DOHH2 (cell line): Measurements from ENCODE around the gene ZNF773.

Experiments used
- EZH2phosphoT487 ChIP-seq: fragments of 200-600 bp; sonication (generic); IDR thresholded peaks from 2 replicates; pipeline ENCODE4 v1.6.1; 2017; ENCODE audit warnings: borderline replicate concordance, mild to moderate bottlenecking, antibody characterized with exemption, low read length, moderate library complexity, mixed read lengths
- TF ChIP-seq, protein P1 (sequence below): fragments of 200-600 bp; sonication (generic); IDR thresholded peaks from one replicate; pipeline ENCODE4 v1.5.1; 2014; ENCODE audit warnings: antibody characterized with exemption, mild to moderate bottlenecking, low read depth, low read length; ENCODE audit not compliant: poor library complexity, severe bottlenecking

DNA sequence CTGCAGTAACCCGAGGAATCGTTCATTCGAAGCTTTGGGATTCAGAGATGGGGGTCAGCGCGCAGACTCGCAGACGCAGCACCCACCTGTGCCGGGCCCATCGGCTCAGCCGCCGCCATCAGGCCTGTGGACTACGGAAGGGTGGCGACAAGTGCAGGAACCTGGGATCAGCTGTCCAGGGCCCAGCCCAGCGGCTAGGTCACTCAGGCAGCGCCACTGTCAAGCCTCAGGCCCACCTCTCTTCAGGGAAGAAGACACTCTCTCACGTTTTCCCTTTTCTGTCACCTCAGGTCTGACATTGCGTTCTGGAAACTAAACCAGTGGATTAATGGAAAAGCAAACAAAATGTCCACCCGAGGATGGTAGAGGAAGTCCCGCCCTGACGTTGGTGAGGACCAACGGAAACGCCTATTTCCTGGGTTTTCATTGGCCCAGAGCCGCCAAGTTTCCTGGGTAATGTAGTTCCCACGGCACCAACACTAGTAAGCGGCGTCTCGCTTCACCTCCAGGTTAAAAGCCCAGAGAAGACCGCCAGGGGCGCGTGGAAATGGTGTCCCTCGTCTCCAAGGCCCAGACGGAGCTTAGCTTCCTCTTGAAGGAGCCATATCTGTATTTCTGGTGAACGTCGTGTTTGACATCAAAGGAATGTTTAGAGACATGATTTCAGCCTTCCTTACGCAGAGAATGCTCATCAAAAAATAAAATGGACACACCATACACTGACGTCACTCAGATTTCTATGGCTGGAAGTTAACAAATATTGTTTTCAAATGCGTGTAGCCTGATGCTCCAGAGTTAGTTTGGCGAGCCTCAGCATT lies 22.3 kb upstream of the ZNF773 start, which contains the start of gene ZNF772:
- TF ChIP-seq, protein P1, sequence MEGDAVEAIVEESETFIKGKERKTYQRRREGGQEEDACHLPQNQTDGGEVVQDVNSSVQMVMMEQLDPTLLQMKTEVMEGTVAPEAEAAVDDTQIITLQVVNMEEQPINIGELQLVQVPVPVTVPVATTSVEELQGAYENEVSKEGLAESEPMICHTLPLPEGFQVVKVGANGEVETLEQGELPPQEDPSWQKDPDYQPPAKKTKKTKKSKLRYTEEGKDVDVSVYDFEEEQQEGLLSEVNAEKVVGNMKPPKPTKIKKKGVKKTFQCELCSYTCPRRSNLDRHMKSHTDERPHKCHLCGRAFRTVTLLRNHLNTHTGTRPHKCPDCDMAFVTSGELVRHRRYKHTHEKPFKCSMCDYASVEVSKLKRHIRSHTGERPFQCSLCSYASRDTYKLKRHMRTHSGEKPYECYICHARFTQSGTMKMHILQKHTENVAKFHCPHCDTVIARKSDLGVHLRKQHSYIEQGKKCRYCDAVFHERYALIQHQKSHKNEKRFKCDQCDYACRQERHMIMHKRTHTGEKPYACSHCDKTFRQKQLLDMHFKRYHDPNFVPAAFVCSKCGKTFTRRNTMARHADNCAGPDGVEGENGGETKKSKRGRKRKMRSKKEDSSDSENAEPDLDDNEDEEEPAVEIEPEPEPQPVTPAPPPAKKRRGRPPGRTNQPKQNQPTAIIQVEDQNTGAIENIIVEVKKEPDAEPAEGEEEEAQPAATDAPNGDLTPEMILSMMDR = peak; percentile 62
- TF ChIP-seq EZH2phosphoT487 = no peak
